Gastroesophageal sphincter (tissue), 3 donors: ENCODE results near the gene RAD51B.

Source experiments
- CTCF ChIP-seq, 4 experiments: fragments of 200-600 bp in 2 of 4; fragments of 450-650 bp in 2 of 4; sonication (generic) in 1 of 4; IDR thresholded peaks; one replicate each; pipeline ENCODE4 v1.5.1; 2017 to 2019; ENCODE audit warnings: antibody characterized with exemption in 4 of 4, mild to moderate bottlenecking in 2 of 4, moderate library complexity in 2 of 4
- POLR2A ChIP-seq, 2 donors: fragments of 450-650 bp; IDR thresholded peaks; one replicate each; pipeline ENCODE4 v1.6.1; 2017; ENCODE audit warnings: antibody characterized with exemption in 2 of 2, mild to moderate bottlenecking in 2 of 2, moderate library complexity in 1 of 2

GRCh38 chr14:67999290-67999689, 179.7 kb downstream of the RAD51B start:
- TF ChIP-seq POLR2A (IDR thresholded peaks at IDR 0.05) (no peak), CTCF (IDR thresholded peaks at IDR 0.05) (no peak)
